ENCODE results near the gene KNSTRN.

DNA sequence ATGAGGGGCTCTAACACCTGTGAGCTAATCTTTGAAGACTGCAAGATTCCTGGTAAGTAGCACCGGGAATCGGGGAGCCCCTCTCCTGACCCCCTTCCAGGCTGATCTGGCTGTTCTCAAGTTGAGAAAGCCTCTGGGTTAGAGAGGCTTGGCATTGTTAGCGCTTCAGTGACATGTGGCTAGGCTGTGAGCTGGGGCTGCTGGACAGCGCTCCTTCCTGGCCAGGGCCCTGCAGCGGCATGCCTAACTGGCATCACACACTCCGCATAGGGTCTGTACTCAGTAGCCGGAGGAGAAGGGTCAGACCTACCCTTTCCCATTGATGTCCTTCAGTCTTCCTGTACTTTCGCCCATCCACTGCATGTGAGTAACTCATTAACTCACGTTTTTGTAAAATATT lies 30.5 kb downstream of the KNSTRN start:
- no peak for TF ChIP-seq POLR2A (IDR thresholded peaks at IDR 0.05; ENCODE audit: low read depth, low read length)
- no peak for TF ChIP-seq POLR2AphosphoS5 (IDR thresholded peaks at IDR 0.05; ENCODE audit: insufficient read depth, low read depth, low read length)
- TF ChIP-seq, protein P1, sequence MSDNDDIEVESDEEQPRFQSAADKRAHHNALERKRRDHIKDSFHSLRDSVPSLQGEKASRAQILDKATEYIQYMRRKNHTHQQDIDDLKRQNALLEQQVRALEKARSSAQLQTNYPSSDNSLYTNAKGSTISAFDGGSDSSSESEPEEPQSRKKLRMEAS (IDR thresholded peaks at IDR 0.05; ENCODE audit: insufficient read depth, insufficient read length), result no peak
- TF ChIP-seq, protein P2, sequence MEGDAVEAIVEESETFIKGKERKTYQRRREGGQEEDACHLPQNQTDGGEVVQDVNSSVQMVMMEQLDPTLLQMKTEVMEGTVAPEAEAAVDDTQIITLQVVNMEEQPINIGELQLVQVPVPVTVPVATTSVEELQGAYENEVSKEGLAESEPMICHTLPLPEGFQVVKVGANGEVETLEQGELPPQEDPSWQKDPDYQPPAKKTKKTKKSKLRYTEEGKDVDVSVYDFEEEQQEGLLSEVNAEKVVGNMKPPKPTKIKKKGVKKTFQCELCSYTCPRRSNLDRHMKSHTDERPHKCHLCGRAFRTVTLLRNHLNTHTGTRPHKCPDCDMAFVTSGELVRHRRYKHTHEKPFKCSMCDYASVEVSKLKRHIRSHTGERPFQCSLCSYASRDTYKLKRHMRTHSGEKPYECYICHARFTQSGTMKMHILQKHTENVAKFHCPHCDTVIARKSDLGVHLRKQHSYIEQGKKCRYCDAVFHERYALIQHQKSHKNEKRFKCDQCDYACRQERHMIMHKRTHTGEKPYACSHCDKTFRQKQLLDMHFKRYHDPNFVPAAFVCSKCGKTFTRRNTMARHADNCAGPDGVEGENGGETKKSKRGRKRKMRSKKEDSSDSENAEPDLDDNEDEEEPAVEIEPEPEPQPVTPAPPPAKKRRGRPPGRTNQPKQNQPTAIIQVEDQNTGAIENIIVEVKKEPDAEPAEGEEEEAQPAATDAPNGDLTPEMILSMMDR (IDR thresholded peaks at IDR 0.05; ENCODE audit: extremely low read depth in 1 of 2, insufficient read depth in 1 of 2, low read depth in 1 of 2, low read length in 2 of 2), result no peak
- TF ChIP-seq JUN (IDR thresholded peaks at IDR 0.05; ENCODE audit: borderline replicate concordance, insufficient read depth, insufficient read length, low read depth), result no peak
